Smooth muscle cell (in vitro differentiated cells): ENCODE data around the gene SCUBE3. TPM values are rescaled to one million over a fixed set of nuclear protein-coding genes. Genes with fewer than 3 reads are reported as not detected.

ENCODE experiments used
- DNase-seq: peaks from one replicate; lab custom pipeline; 2025; ENCODE audit not compliant: unreplicated experiment; lab: John Stamatoyannopoulos, UW
- H2AFZ ChIP-seq: fragments of 200-600 bp; sonication (generic); 2 replicates; pipeline ENCODE4 v1.6.0; 2016; ENCODE audit warnings: antibody characterized with exemption, low read depth, mild to moderate bottlenecking
- H3F3A ChIP-seq: fragments of 200-600 bp; sonication (generic); 2 replicates; pipeline ENCODE4 v1.6.0; 2017; ENCODE audit warnings: antibody characterized with exemption, low read depth
- H3K27ac ChIP-seq: fragments of 200-600 bp; sonication (generic); 2 replicates; pipeline ENCODE4 v1.5.1; 2016; ENCODE audit warnings: low read depth, mild to moderate bottlenecking
- H3K27me3 ChIP-seq: fragments of 200-600 bp; sonication (generic); 2 replicates; pipeline ENCODE4 v1.6.1; 2016; ENCODE audit warnings: low read depth, mild to moderate bottlenecking
- H3K36me3 ChIP-seq: fragments of 200-600 bp; sonication (generic); 2 replicates; pipeline ENCODE4 v1.5.1; 2016; ENCODE audit warnings: low read depth
- H3K4me1 ChIP-seq: fragments of 200-600 bp; sonication (generic); 2 replicates; pipeline ENCODE4 v1.5.1; 2016; ENCODE audit warnings: low read depth
- H3K4me2 ChIP-seq: fragments of 200-600 bp; sonication (generic); 2 replicates; pipeline ENCODE4 v1.6.0; 2016; ENCODE audit warnings: mild to moderate bottlenecking
- H3K4me3 ChIP-seq: fragments of 200-600 bp; sonication (generic); 2 replicates; pipeline ENCODE4 v1.5.1; 2016; ENCODE audit warnings: mild to moderate bottlenecking
- H3K79me2 ChIP-seq: fragments of 200-600 bp; sonication (generic); 2 replicates; pipeline ENCODE4 v1.6.0; 2016; ENCODE audit warnings: low read depth, mild to moderate bottlenecking
- H3K9ac ChIP-seq: fragments of 200-600 bp; sonication (generic); 2 replicates; pipeline ENCODE4 v1.6.0; 2016; ENCODE audit warnings: low read depth
- H3K9me3 ChIP-seq: fragments of 200-600 bp; sonication (generic); replicated peaks from 2 replicates; pipeline ENCODE4 v1.5.1; 2016; ENCODE audit warnings: low read depth
- H4K20me1 ChIP-seq: fragments of 200-600 bp; sonication (generic); 2 replicates; pipeline ENCODE4 v1.6.0; 2016; ENCODE audit warnings: low read depth
- CTCF ChIP-seq: fragments of 200-600 bp; sonication (generic); IDR thresholded peaks from 2 replicates; pipeline ENCODE4 v1.5.1; 2017; ENCODE audit warnings: borderline replicate concordance, mild to moderate bottlenecking, antibody characterized with exemption; ENCODE audit not compliant: insufficient read depth, poor library complexity, severe bottlenecking
- WGBS: methylation state at CpG from one replicate; pipeline ENCODE4 v1.1.7; 2016; ENCODE audit warnings: low lambda C conversion rate; 5-methylcytosine and 5-hydroxymethylcytosine counted together
- polyA plus RNA-seq: library from polyadenylated mRNA; unstranded; fragments of >200 nt; fragmentation: Nextera tagmentation; extraction: Ambion mirVana; gene quantifications from 2 replicates; pipeline ENCODE4 v1.2.1, GENCODE V29; 2016
- total RNA-seq: library from RNA; depleted of rRNA; stranded (reverse); fragments of >200 nt; gene quantifications from 2 replicates; pipeline ENCODE4 v1.2.3, GENCODE V29; 2014

SCUBE3 gene
- total and polyA plus RNA-seq, 2 experiments from 2014 or later: 14.6 to 18.0 TPM

- no peaks in the 10 kb centered on the region for H3K79me2 ChIP-seq
- H2AFZ ChIP-seq: no peak overlapping the region
- H3K9me3 ChIP-seq: no peaks in the 10 kb centered on the region
- WGBS: 28% methylated on average over 2 of the region's 3 CpGs
- no peak overlapping the region for H3K4me3 ChIP-seq
- no peak for DNase-seq
- no peak overlapping the region for H3K9ac ChIP-seq
- no peaks in the 10 kb centered on the region for H3K27me3 ChIP-seq
- no peak overlapping the region for H3K27ac ChIP-seq
- peaks cover 4% of the 10 kb centered on the region for H3F3A ChIP-seq
- no peak overlapping the region for H3K4me2 ChIP-seq
- H3K4me1 ChIP-seq: peaks cover 10% of the 10 kb centered on the region
- no peak for TF ChIP-seq CTCF
- no peaks in the 10 kb centered on the region for H3K36me3 ChIP-seq
- H4K20me1 ChIP-seq: peaks cover 82% of the 10 kb centered on the region
Observed at GRCh38 chr6:35238843-35239289, 25.1 kb downstream of the SCUBE3 start.

- Histone ChIP-seq H3K9me3 (no peaks in the 10 kb centered on the region), H4K20me1 (peaks cover 75% of the 10 kb centered on the region), H3K36me3 (no peaks in the 10 kb centered on the region), H3K4me3 (no peak overlapping the region), H3F3A (peaks cover 4% of the 10 kb centered on the region), H3K4me2 (no peak overlapping the region), H3K9ac (no peak overlapping the region), H3K27ac (no peak overlapping the region), H3K27me3 (no peaks in the 10 kb centered on the region), H3K4me1 (peaks cover 10% of the 10 kb centered on the region), H2AFZ (no peak overlapping the region), H3K79me2 (no peaks in the 10 kb centered on the region)
- no peak for TF ChIP-seq CTCF
- no peak for DNase-seq
- WGBS: 85% methylated on average over 4 of the region's 4 CpGs
Observed at GRCh38 chr6:35239581-35239980, 25.8 kb downstream of the SCUBE3 start.

- H3F3A ChIP-seq: peaks cover 4% of the 10 kb centered on the region
- H2AFZ ChIP-seq: no peak overlapping the region
- H3K9me3 ChIP-seq: no peaks in the 10 kb centered on the region
- no peak overlapping the region for H3K4me2 ChIP-seq
- H3K4me3 ChIP-seq: no peak overlapping the region
- TF ChIP-seq CTCF: peak; percentile 97
- H3K79me2 ChIP-seq: no peaks in the 10 kb centered on the region
- H3K36me3 ChIP-seq: no peaks in the 10 kb centered on the region
- H3K9ac ChIP-seq: no peak overlapping the region
- WGBS: 38% methylated on average over 12 of the region's 12 CpGs
- H3K27me3 ChIP-seq: no peaks in the 10 kb centered on the region
- peaks cover 10% of the 10 kb centered on the region for H3K4me1 ChIP-seq
- H4K20me1 ChIP-seq: peaks cover 74% of the 10 kb centered on the region
- no peak overlapping the region for H3K27ac ChIP-seq
- DNase-seq: peak; percentile 16
Observed at GRCh38 chr6:35240838-35241801, 27.4 kb downstream of the SCUBE3 start.
